Testis (tissue), 2 donors: ENCODE data around the gene BMP10.

ENCODE experiments used
- POLR2A ChIP-seq: fragments of 450-650 bp; IDR thresholded peaks from one replicate; pipeline ENCODE4 v1.6.1; 2017; ENCODE audit warnings: antibody characterized with exemption, mild to moderate bottlenecking, moderate library complexity
- TF ChIP-seq, protein P1 (sequence below), 3 experiments: fragments of 450-650 bp in 2 of 3; fragments of 200-600 bp in 1 of 3; sonication (generic) in 1 of 3; IDR thresholded peaks; one replicate each; pipeline ENCODE4 v1.5.1; 2016 to 2019; ENCODE audit warnings: antibody characterized with exemption in 3 of 3, mild to moderate bottlenecking in 2 of 3, moderate library complexity in 1 of 3

DNA sequence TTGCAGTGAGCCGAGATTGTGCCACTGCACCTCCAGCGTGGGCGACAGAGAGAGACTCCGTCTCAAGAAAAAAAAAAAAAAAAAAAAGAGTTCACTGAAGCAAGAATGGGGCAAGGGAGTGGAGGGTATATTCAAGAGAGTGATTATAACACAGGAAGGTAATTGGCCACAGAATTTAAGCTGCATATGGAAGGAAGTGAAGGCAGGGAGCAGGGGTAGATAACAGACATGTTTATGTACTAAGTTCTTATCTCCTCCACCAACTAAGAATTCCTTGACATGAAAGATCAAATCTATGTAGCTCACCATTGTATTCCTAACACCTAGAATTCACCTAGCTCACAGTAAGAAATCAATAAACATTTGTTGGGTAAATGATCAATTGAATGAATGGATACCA, 44.2 kb upstream of the BMP10 start:
- TF ChIP-seq, protein P1, sequence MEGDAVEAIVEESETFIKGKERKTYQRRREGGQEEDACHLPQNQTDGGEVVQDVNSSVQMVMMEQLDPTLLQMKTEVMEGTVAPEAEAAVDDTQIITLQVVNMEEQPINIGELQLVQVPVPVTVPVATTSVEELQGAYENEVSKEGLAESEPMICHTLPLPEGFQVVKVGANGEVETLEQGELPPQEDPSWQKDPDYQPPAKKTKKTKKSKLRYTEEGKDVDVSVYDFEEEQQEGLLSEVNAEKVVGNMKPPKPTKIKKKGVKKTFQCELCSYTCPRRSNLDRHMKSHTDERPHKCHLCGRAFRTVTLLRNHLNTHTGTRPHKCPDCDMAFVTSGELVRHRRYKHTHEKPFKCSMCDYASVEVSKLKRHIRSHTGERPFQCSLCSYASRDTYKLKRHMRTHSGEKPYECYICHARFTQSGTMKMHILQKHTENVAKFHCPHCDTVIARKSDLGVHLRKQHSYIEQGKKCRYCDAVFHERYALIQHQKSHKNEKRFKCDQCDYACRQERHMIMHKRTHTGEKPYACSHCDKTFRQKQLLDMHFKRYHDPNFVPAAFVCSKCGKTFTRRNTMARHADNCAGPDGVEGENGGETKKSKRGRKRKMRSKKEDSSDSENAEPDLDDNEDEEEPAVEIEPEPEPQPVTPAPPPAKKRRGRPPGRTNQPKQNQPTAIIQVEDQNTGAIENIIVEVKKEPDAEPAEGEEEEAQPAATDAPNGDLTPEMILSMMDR (IDR thresholded peaks at IDR 0.05), result no peak
- no peak for TF ChIP-seq POLR2A
